Measurements from ENCODE around the gene NTNG1.

DNA sequence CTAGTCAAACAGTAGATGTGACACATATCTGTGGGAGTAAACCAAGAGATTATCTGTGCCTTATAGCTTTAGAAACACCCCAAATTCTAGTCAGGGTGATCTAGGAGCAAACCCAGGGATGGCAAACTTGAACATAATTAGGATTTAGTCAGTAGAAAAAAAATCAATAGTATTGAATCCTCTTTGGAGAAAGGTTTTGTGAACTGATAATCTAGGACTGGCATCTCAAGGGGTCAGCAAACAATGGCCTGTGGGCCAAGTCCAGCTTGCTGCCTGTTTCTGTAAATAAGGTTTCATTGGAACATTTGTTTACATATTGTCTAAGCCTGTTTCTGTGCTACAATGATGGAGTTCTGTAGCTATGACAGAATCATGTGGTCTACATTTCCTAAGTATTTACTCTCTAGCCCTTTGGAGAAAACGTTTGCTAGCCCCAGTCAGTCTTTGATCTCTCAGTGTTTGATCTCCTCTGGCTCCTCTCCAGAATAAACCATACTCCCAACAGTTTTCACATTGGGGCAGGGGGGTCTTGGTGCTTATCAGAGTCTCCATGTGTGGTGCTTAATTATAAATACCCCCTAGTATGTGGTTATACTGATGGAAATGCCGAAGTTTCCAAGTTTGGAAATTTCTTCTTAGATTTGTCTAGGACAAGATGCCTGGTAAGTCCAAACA is 385.8 kb downstream of the NTNG1 start:
- TF ChIP-seq ZNF772 (CRISPR knock-in tag; IDR thresholded peaks at IDR 0.05) (no peak; the same call in 1 of the 2 replicates), MLX (CRISPR knock-in tag; IDR thresholded peaks at IDR 0.05) (peak; percentile 88), POLR2AphosphoS5 (IDR thresholded peaks at IDR 0.05; ENCODE audit: low read depth, low read length) (no peak), CTCF (CRISPR knock-in tag; IDR thresholded peaks at IDR 0.05) (0 out of 2 replicates have a peak, but pooled peaks have one; percentile 9), EP300 (IDR thresholded peaks at IDR 0.05; ENCODE audit: low read depth in 2 of 2, low read length in 2 of 2) (peak; percentile 78 to 98), EP300 (CRISPR knock-in tag; IDR thresholded peaks at IDR 0.05; ENCODE audit: borderline replicate concordance) (peak; percentile 87)
